ENCODE results near the gene GJB3.

GJB3 gene

DNA sequence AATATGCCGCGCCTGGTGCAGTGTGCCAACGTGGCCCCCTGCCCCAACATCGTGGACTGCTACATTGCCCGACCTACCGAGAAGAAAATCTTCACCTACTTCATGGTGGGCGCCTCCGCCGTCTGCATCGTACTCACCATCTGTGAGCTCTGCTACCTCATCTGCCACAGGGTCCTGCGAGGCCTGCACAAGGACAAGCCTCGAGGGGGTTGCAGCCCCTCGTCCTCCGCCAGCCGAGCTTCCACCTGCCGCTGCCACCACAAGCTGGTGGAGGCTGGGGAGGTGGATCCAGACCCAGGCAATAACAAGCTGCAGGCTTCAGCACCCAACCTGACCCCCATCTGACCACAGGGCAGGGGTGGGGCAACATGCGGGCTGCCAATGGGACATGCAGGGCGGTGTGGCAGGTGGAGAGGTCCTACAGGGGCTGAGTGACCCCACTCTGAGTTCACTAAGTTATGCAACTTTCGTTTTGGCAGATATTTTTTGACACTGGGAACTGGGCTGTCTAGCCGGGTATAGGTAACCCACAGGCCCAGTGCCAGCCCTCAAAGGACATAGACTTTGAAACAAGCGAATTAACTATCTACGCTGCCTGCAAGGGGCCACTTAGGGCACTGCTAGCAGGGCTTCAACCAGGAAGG lies 4.3 kb downstream of the GJB3 start:
- ATAC-seq (ENCODE audit: insufficient read depth, low read depth) (no peak), DNase-seq (no peak)
- Histone ChIP-seq H3K27me3 (ENCODE audit: insufficient read depth, low read length, poor library complexity) (no peaks in the 10 kb centered on the region), H3K4me1 (ENCODE audit: insufficient read depth, low read length) (no peaks in the 10 kb centered on the region), H2AFZ (ENCODE audit: low read depth, low read length) (no peak overlapping the region), H4K20me1 (ENCODE audit: insufficient read depth, low read length) (peaks cover 13% of the 10 kb centered on the region; the same call in 1 of the 2 replicates), H3K4me2 (ENCODE audit: insufficient read depth, low read length) (no peak overlapping the region), H3K79me2 (ENCODE audit: insufficient read depth, low read length) (no peaks in the 10 kb centered on the region), H3K9me3 (ENCODE audit: insufficient read depth, low read length, severe bottlenecking) (no peaks in the 10 kb centered on the region), H3K27ac (ENCODE audit: low read length) (no peak overlapping the region), H3K9ac (ENCODE audit: low read depth, low read length) (no peak overlapping the region), H3K4me3 (ENCODE audit: low read depth in 1 of 2, low read length in 2 of 2) (no peak overlapping the region), H3K36me3 (ENCODE audit: insufficient read depth, low read length) (no peaks in the 10 kb centered on the region)
- TF ChIP-seq EZH2 (IDR thresholded peaks at IDR 0.05; ENCODE audit: borderline replicate concordance, low read depth, low read length, severe bottlenecking), result no peak
- TF ChIP-seq, protein P1, sequence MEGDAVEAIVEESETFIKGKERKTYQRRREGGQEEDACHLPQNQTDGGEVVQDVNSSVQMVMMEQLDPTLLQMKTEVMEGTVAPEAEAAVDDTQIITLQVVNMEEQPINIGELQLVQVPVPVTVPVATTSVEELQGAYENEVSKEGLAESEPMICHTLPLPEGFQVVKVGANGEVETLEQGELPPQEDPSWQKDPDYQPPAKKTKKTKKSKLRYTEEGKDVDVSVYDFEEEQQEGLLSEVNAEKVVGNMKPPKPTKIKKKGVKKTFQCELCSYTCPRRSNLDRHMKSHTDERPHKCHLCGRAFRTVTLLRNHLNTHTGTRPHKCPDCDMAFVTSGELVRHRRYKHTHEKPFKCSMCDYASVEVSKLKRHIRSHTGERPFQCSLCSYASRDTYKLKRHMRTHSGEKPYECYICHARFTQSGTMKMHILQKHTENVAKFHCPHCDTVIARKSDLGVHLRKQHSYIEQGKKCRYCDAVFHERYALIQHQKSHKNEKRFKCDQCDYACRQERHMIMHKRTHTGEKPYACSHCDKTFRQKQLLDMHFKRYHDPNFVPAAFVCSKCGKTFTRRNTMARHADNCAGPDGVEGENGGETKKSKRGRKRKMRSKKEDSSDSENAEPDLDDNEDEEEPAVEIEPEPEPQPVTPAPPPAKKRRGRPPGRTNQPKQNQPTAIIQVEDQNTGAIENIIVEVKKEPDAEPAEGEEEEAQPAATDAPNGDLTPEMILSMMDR (IDR thresholded peaks at IDR 0.05; ENCODE audit: borderline replicate concordance, extremely low read depth, low read length, poor library complexity, severe bottlenecking), result no peak

DNA sequence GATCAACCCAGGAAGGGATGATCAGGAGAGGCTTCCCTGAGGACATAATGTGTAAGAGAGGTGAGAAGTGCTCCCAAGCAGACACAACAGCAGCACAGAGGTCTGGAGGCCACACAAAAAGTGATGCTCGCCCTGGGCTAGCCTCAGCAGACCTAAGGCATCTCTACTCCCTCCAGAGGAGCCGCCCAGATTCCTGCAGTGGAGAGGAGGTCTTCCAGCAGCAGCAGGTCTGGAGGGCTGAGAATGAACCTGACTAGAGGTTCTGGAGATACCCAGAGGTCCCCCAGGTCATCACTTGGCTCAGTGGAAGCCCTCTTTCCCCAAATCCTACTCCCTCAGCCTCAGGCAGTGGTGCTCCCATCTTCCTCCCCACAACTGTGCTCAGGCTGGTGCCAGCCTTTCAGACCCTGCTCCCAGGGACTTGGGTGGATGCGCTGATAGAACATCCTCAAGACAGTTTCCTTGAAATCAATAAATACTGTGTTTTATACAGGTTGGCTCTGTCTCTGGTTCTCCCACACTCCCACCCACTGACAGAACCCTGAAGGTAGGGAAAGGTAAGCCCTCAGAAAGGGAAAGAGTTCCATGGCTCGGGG lies 5.0 kb downstream of the GJB3 start:
- ATAC-seq (ENCODE audit: insufficient read depth, low read depth) (no peak), DNase-seq (no peak)
- no peak overlapping the region for H3K9ac ChIP-seq (ENCODE audit: low read depth, low read length)
- H4K20me1 ChIP-seq (ENCODE audit: insufficient read depth, low read length), result peaks cover 13% of the 10 kb centered on the region; the same call in 1 of the 2 replicates
- no peaks in the 10 kb centered on the region for H3K27me3 ChIP-seq (ENCODE audit: insufficient read depth, low read length, poor library complexity)
- H3K79me2 ChIP-seq (ENCODE audit: insufficient read depth, low read length), result no peaks in the 10 kb centered on the region
- TF ChIP-seq EZH2 (IDR thresholded peaks at IDR 0.05; ENCODE audit: borderline replicate concordance, low read depth, low read length, severe bottlenecking), result no peak
- TF ChIP-seq, protein P1 (IDR thresholded peaks at IDR 0.05; ENCODE audit: borderline replicate concordance, extremely low read depth, low read length, poor library complexity, severe bottlenecking), result no peak
- H3K27ac ChIP-seq (ENCODE audit: low read length), result no peak overlapping the region
- H3K4me3 ChIP-seq (ENCODE audit: low read depth in 1 of 2, low read length in 2 of 2), result no peak overlapping the region
- no peak overlapping the region for H3K4me2 ChIP-seq (ENCODE audit: insufficient read depth, low read length)
- no peaks in the 10 kb centered on the region for H3K4me1 ChIP-seq (ENCODE audit: insufficient read depth, low read length)
- no peak overlapping the region for H2AFZ ChIP-seq (ENCODE audit: low read depth, low read length)
- H3K9me3 ChIP-seq (ENCODE audit: insufficient read depth, low read length, severe bottlenecking), result no peaks in the 10 kb centered on the region
- no peaks in the 10 kb centered on the region for H3K36me3 ChIP-seq (ENCODE audit: insufficient read depth, low read length)

DNA sequence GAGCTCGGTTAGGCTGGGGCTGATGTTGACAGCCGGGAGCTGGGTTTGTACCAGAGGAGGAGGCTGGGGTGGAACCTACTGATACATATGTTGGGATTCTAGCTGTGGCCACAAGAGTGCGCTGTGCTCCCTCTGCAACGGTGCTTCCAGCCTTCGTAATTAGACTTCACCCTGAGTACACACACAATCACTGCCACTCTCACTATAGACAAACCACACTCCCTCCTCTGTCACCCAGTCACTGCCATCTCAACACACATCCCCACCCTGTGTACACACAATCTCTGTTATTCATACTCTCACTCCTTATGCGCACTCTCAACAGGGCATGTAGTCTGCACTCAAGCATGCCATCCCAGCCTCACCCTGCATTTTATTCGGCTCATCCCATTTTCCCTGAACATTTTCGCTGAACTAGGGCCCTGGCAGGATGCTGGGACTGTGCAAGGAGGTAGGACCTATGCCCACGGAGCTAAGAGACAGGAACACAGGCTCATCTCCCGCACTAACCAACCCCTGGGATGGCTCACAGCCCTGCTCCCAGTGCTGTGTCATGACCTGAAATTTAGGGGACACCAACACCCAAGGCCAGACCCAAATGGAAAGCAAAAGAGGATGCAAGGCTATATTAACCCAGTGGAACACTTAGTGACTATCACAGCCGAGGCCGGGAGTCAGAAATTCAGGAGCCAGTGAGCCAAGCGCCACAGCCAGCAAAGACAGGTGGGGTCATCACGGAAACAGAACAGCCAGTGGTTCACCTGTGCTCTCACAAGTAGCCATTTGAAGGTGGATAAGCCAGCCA lies 5.7 kb downstream of the GJB3 start:
- no peaks in the 10 kb centered on the region for H3K36me3 ChIP-seq (ENCODE audit: insufficient read depth, low read length)
- H3K27me3 ChIP-seq (ENCODE audit: insufficient read depth, low read length, poor library complexity), result no peaks in the 10 kb centered on the region
- no peak overlapping the region for H3K4me2 ChIP-seq (ENCODE audit: insufficient read depth, low read length)
- peak; percentile 90 for ATAC-seq (ENCODE audit: insufficient read depth, low read depth)
- H3K9me3 ChIP-seq (ENCODE audit: insufficient read depth, low read length, severe bottlenecking), result no peaks in the 10 kb centered on the region
- H4K20me1 ChIP-seq (ENCODE audit: insufficient read depth, low read length), result peaks cover 13% of the 10 kb centered on the region; the same call in 1 of the 2 replicates
- no peak overlapping the region for H3K4me3 ChIP-seq (ENCODE audit: low read depth in 1 of 2, low read length in 2 of 2)
- no peaks in the 10 kb centered on the region for H3K79me2 ChIP-seq (ENCODE audit: insufficient read depth, low read length)
- no peak overlapping the region for H2AFZ ChIP-seq (ENCODE audit: low read depth, low read length)
- TF ChIP-seq EZH2 (IDR thresholded peaks at IDR 0.05; ENCODE audit: borderline replicate concordance, low read depth, low read length, severe bottlenecking), result no peak
- TF ChIP-seq, protein P1 (IDR thresholded peaks at IDR 0.05; ENCODE audit: borderline replicate concordance, extremely low read depth, low read length, poor library complexity, severe bottlenecking), result peak; percentile 93
- H3K4me1 ChIP-seq (ENCODE audit: insufficient read depth, low read length), result no peaks in the 10 kb centered on the region
- peak; percentile 63 for DNase-seq
- no peak overlapping the region for H3K27ac ChIP-seq (ENCODE audit: low read length)
- H3K9ac ChIP-seq (ENCODE audit: low read depth, low read length), result no peak overlapping the region

All from DND-41 (cell line).